Fibroblast of peridontal ligament (primary cell): Measurements from ENCODE around the gene MEGF11.
"Not testable (repeated sequence)": the region's sequence is repeated elsewhere in the genome, so short reads cannot be mapped to it uniquely, and the experiment has no call there.

Source experiments
- DNase-seq: peaks from one replicate; pipeline ENCODE4 v3.0.0-alpha.2; 2010; ENCODE audit errors: extremely low read depth

The MEGF11 gene

DNA sequence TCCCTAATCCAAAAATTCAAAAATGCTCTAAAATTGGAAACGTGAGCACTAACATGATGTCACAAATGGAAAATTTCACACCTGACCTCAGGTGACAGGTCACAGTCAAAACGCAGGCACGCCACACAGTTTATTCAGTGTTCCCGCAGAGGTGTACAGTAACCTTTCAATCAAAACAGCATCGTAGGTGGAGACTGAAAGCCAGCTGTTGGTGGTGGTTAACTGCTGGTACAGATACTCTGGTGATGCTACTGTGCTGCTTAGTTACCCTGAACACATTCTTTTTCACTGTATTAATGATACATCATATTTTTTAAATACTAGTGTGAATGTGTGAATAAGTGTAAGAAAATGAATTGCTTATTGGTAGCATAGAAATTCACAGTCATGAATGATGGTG, 360.5 kb downstream of the MEGF11 start:
- DNase-seq: no peak

DNA sequence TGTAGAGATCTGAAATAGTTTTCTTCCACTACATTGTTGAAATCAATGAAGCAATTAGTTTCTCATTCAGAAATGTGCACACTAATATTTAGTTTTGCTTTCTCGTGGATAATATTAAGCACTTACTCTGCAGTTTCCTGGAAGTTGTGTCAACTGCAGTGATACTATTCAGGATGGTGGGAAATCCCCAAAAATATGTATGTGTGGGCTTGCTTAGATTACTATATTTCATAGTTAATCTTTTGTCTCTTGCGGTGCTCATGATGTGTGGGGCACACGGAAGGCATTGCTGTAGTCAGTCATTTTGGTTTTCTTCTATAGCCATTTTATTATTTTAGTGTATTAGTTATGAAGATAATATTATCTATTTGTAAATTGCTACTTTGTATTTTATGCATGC, 364.6 kb downstream of the MEGF11 start:
- no peak for DNase-seq

DNA sequence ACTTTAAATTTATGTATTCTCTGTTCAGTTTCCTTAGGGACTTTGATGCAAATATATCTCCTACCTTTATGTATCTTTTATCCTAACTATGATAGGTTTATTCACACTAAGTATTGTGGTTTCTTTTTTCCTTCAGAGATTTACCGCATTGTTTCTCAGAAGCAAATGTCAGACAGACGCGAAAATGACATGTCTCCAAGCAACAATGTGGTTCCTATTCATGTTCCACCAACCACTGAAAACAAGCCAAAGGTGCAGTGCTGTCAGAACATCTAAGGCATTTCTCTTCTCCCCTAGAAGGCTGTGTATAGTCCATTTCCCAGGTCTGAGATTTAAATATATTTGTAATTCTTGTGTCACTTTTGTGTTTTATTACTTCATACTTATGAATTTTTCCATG, 366.0 kb downstream of the MEGF11 start:
- DNase-seq: no peak

DNA sequence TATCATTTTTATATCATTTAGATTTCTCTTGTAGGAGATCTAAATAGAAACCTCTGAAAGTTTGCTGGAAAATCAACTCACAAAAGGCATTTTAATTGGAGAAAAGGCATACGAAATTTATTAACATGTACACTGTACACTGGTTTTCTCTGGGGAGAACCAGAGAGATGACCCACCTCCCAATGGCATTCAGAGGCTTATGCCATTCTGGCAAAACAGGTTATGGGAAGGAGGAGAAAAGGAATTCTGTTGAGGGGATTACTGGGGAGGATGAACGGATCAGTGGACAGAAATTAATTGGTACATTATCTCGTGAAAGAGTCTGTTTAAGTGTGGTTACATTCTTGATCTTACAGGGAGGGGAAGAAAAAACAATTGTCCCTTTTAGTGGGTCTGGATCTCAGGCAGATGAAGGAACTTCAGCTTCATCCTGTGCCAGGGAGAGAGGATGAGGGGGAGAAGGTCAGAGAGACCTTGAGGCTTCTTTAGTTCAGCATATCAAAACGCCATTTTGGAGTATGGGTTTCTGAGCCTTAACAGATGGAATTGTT, 367.8 kb downstream of the MEGF11 start:
- no peak for DNase-seq

DNA sequence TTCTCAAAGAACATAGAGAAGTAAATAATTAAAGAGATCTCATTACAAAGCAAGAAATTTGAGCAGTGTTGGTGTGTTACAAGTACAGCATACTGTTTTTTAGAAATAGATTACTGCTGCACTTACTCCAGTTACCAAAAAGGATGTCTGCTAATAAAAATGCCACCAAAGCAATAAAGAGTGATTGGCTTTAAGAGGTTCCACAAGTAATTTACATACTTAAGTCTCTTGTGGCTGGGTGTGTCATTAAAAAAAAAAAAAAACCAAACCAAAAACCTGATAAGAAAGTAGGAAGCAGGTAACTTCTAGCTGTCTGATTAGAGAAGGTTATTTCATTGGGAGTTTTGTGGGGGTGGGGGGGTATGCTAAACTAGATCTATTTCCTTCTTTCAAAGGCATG, 369.0 kb downstream of the MEGF11 start:
- DNase-seq: no peak

DNA sequence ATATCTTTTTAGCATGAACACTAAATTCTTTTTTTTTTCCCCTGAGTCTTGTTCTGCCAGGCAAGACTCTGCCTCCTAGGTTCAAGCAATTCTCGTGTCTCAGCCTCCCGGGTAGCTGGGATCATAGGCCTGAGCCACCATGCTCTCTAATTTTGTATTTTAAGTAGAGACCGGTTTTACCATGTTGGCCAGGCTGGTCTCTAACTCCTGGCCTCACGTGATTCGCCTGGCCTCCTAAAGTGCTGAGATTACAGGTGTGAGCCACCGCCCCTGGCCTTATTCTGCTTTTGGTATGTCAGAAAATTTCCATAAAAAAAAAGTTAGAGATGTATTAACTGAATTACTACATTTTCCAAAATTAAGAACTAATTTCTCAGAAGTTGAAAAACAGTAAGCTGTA, 370.0 kb downstream of the MEGF11 start:
- no peak for DNase-seq

DNA sequence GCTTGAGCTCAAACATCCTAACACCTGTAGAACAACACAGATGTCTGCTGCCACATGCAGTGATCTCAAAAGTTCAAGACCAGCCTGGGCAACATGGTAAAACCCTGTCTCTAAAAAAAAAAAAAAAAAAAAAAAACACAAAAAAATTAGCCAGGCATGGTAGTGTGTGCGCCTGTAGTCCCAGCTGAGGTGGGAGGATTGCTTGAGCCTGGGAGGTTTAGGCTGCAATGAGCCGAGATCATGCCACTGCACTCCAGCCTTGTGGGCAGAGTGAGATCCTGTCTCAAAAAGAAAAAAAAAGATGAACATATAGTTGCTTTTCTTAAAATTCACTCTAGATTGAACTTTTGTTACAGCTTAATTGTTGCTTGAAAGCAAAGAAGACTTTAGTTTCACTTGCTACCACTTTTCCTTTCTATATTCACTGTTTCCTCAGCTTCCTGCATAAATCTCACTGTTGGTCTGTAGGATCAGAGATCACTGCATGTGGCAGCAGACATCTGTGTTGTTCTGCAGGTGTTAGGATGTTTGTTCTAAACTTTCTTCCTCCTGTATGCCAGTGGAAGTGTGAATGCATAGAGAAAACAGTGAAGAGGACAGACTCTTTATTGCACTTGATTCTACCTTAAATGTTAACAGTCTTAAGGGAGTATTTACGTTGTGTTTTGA, 371.6 kb downstream of the MEGF11 start:
- DNase-seq: no peak

DNA sequence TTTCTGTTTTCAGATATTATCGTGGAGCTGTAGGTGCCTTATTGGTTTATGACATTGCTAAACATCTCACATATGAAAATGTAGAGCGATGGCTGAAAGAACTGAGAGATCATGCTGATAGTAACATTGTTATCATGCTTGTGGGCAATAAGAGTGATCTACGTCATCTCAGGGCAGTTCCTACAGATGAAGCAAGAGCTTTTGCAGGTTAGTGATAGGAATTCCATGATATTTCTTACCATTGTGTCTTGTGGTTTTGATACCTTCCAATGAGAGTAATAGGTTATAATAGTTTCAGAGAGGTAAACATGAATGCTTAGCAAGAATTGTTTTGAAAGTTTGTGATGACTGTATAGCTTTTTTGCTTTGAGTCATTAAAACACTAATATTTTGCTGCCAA, 375.8 kb downstream of the MEGF11 start:
- DNase-seq: no peak

DNA sequence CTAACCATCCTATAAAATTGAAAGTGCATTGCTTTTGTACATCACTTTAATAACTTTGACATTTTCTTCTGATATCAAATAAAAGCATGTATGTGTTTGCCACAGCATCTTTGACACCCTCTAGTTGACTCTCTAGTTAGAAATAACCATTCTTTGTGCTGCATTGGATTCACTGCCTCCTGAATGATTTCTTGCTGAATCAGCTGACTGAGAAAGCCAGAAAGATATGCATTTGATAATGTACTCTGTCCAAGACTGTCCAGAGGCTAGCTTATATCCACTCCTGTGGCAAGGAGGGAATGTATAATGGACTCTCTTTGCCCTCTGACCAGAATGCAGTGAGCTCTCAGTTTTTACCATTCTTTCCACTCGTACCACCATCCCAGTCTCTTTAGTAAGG, 378.1 kb downstream of the MEGF11 start:
- no peak for DNase-seq

DNA sequence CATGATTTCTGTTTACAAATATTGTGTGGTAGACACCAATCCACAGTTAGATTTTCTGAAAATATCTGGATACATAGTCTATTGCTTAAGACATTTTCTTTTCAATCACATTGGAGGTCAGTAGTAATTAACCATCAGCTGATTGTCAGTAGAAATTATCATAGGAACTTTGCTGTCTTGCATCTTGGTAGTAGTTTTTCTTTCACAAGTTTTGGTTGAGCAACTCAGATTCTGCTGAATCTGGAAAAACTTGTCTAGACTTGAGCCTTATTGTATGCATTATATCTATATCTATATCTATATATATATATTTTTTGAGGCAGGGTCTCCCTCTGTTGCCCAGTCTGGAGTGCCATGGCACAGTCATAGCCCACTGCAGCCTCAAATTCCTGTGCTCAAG, 380.3 kb downstream of the MEGF11 start:
- peak; percentile 26 for DNase-seq

DNA sequence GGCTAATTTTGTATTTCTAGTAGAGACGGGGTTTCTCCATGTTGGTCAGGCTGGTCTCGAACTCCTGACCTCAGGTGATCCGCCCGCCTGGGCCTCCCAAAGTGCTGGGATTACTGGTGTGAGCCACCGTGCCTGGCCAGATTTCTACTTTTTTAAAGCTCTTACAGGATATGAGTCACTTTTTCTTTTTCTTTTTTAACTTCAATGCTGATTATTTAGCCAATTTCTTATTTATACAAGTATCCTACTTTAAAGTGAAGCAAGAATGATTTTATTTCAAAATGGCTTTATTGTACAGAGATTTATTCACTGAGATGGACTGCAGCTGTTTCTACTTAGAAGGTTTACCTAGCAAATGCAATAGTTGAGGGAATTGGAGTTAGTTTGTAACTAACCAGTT, 381.0 kb downstream of the MEGF11 start:
- peak; percentile 70 for DNase-seq

DNA sequence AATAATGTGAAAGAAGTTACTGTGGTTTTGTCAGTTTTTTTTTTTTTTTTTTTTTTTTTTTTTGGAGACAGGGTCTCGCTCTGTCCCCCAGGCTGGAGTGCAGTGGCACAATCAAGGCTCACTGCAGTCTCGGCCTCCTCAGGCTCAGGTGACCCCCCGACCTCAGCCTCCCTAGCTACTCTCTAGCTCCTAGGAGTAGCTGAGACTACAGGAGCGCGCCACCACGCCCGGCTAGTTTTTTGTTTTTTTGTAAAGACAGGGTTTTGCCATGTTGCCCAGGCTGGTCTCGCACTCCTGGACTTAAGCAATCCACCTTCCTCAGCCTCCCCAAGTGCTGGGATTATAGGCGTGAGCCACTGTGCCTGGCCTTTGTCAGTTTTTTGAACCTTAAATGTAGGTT, 381.7 kb downstream of the MEGF11 start:
- not testable (repeated sequence) for DNase-seq

DNA sequence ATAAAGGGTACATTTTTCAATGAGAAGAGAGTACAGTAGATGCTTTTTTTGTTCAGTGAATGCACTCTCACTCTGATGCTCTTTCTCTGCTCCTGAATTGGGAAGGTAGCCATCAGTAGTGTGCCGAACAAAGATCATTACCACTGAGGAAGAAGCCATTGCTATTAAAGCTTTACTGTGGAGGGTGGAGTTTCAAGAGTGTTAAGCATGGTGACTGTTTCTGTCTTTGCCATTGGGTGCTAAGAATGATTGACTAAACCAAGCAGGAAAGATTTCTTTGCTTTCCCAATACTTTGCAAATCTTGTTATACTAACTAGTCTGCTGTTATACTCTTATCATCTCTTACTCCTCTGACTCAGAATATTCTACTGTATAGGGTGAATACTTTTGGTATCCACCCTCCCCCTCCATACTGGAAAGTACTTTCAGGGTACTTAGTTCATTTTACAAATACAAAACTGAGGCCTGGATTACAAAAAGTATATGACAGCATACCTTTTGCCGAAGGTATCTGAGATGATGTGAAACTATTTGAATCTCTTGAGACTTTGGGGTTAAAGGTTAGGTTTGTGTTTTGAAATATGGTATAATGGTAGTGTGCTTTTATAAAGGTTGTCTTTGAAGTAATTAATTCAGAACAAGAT, 382.5 kb downstream of the MEGF11 start:
- DNase-seq: peak; percentile 71

DNA sequence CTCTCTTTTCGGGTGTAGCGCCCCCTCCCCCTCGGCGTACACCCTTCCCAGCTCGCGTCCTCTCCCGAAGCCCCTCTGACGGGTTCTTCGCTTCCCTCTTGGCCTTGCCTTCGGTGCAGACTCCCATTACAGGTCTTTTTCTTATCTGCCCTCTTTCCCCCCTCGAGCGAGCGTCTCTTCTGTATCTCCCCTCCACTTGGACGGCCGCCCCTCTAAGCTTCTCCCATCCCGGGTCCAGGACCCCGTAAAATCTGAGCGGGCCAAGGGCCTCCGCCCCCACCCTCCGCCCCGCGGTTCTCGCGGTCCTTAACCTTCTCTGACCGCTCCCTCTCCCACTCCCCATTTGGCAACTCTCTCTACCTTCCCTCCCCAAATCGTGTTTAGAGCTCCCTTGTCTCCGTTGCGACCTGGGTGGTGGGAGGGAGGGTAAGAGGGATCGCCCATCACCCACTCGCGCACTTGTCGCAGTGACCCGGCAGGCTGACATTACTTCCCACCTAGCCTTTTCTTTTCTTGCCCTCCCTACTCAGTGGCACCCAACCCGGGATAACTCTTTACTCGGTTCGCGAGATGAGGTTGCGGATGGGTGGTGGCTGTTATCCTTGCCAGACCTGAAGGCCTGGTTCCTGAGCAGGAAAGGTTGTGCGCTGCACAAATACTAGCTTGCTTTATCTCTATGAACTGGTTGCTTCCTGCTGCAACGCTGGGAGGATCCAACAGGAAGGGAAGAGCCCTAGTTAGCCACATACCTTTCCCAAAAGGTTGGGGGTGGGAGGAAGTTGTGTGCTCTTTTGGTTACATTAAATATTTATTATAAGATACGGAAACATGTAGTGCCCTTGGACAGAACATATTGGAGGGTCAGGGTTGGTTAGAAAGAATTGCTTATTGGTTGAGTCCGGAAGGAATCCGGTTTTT, 383.3 kb downstream of the MEGF11 start:
- peak; percentile 16 for DNase-seq

DNA sequence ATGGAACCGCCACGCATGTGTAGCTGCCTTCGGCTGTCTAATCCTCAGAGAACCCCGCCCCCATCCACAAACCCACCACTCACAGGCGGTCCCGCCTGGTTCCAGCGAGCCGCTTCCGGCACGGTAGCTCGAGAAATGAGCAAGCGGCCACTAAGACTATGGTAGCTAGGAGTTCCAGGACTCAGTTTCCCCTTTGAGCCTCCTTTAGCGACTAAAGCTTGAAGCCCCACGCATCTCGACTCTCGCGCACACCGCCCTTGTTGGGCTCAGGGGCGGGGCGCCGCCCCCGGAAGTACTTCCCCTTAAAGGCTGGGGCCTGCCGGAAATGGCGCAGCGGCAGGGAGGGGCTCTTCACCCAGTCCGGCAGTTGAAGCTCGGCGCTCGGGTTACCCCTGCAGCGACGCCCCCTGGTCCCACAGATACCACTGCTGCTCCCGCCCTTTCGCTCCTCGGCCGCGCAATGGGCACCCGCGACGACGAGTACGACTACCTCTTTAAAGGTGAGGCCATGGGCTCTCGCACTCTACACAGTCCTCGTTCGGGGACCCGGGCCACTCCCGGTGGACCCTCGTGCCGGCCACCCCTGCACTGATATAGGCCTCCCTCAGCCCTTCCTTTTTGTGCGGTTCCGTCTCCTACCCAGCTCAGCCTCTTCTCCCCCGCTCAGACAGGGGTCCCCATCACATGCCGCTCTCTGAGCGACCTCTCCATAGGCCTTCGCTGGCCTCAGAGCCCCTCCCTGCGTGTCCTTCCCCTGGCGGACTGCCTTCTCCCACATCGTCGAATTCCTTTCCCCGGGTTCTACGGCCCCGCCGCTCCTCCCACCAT, 384.2 kb downstream of the MEGF11 start, which contains the start of gene RAB11A:
Gene RAB11A (plus strand): TSS at position 366 of the 828 bp plus-strand sequence. CDS start 95 bp downstream, at position 461.
- DNase-seq: peak; percentile 95

DNA sequence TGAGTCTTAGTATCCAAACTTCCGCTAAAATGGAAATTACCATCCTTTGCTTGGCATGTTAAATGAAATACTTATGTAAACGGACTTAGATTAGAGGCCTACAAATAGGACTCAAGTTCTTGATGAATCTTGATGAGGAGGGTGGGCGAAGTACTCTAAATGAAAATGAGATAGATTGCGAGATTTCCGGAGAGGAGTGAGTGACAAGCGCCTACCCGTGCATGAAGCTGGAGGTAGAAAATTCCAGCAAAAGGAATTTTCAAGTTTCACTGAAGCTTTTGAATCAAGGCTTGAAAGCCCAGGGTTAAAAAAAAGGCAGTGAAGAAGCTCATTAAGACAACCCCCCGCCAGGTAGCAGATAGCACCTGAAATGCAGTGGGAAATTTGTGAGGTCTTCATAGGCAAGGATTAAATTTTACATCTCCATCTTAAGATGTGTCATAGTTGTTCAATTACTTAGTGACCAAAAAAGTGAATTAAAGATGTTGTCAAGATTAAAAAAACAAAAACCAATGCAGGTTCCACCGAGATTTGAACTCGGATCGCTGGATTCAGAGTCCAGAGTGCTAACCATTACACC, 384.9 kb downstream of the MEGF11 start:
- no peak for DNase-seq

DNA sequence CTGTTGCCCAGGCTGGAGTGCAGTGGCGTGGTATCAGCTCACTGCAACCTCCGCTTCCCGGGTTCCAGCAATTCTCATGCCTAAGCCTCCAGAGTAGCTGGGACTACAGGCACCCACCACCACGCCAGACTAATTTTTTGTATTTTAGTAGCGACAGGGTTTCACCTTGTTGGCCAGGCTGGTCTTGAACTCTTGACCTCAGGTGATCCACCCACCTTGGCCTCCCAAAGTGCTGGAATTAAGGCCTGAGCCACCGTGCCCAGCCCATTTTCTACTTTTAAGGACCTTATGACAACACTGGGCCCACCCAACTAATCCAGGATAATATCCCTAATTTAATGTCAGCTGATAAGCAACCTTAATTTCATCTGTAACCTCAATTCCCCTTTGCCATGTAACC, 385.6 kb downstream of the MEGF11 start:
- DNase-seq: not testable (repeated sequence)

DNA sequence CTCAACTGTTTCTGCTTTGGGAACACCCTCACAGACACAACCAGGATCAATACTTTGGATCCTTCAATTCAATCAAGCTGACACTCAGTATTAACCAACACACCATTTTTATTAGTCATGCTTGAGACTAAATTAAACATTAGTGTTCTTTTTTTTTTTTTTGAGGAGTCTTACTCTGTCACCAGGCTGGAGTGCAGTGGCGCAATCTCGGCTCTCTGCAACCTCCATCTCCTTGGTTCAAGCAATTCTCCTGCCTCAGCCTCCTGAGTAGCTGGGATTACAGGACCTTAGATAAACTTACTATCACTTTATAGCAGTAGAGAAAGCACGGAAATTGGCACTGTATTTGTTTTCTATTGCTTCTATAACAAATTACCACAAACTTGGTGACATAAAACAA, 386.3 kb downstream of the MEGF11 start:
- no peak for DNase-seq

DNA sequence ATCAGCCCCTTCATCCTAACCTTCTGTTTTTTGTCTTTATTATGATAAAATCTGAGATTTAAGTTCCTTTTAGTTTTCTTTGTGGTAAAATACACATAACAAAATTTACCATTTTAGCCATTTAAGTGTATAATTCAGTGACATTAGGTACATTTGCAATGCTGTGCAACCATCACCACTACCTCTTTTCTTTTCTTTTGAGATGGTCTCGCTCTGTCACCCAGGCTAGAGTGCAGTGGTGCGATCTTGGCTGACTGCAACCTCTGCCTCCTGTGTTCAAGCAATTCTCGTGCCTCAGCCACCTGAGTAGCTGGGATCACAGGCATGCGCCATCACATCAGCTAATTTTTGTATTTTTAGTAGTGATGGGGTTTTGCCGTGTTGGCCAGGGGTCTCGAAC, 390.4 kb downstream of the MEGF11 start:
- DNase-seq: no peak

DNA sequence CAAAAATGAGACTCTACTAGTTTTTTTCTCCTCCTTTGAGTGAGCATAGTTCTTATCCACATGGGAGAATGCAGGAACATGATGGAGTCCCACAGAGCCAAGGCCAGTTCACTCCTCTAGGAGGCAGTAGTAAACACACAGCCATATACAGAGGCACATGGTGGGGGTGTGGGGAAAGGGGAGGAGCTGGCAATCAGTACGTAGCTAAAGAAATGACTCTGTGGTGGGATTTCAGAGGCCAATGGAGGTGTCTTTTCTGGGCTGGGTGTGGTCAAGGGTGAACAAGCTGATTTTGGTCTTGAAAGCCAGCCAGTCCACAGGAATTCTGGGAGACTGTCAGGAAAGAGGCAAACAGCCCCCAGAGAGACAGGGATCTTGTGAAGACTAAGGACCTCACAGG, 390.9 kb downstream of the MEGF11 start:
- peak; percentile 49 for DNase-seq
